Fibroblast of lung (primary cell): ENCODE data around the gene ADCY3. TPM values are rescaled to one million over a fixed set of nuclear protein-coding genes. Genes with fewer than 3 reads are reported as not detected.

Experiments used
- DNase-seq, 2 donors: peaks; one replicate each; pipeline versions ENCODE4 v3.0.0 to v3.0.0-alpha.2; 2010; ENCODE audit warnings: low read depth in 2 of 2
- H2AFZ ChIP-seq: 2 replicates; pipeline ENCODE4 v1.5.1; 2012; ENCODE audit warnings: low read length, control low read depth, inconsistent platforms
- H3K27ac ChIP-seq: 2 replicates; pipeline ENCODE4 v1.5.1; 2011; ENCODE audit warnings: low read length, control low read depth; ENCODE audit not compliant: insufficient read depth
- H3K27me3 ChIP-seq: 2 replicates; pipeline ENCODE4 v1.5.1; 2011; ENCODE audit warnings: mild to moderate bottlenecking, low read length; ENCODE audit not compliant: control insufficient read depth, insufficient read depth
- H3K36me3 ChIP-seq: 2 replicates; pipeline ENCODE4 v1.5.1; 2011; ENCODE audit warnings: low read length; ENCODE audit not compliant: control insufficient read depth, insufficient read depth
- H3K4me1 ChIP-seq: 2 replicates; pipeline ENCODE4 v1.5.1; 2011; ENCODE audit warnings: low read length; ENCODE audit not compliant: control insufficient read depth, insufficient read depth; ENCODE audit errors: extremely low read depth
- H3K4me2 ChIP-seq: 2 replicates; pipeline ENCODE4 v1.5.1; 2011; ENCODE audit warnings: low read length, control low read depth; ENCODE audit not compliant: insufficient read depth; ENCODE audit errors: extremely low read depth
- H3K4me3 ChIP-seq, 4 experiments: fragments of 200-600 bp in 1 of 4; sonication (generic) in 1 of 4; replicated peaks in 1 of 4; 2 replicates each; pipeline ENCODE4 v1.5.1; 2011 to 2016; ENCODE audit warnings: low read length in 4 of 4, low read depth in 3 of 4, mild to moderate bottlenecking in 3 of 4, control low read depth in 2 of 4, inconsistent platforms in 1 of 4, mixed read lengths in 1 of 4; ENCODE audit not compliant: insufficient read depth in 1 of 4; ENCODE audit errors: control extremely low read depth in 1 of 4
- H3K79me2 ChIP-seq: 2 replicates; pipeline ENCODE4 v1.5.1; 2012; ENCODE audit warnings: mild to moderate bottlenecking, low read length, inconsistent platforms; ENCODE audit not compliant: control insufficient read depth, insufficient read depth
- H3K9ac ChIP-seq: 2 replicates; pipeline ENCODE4 v1.5.1; 2011; ENCODE audit warnings: mild to moderate bottlenecking, low read length, control low read depth; ENCODE audit not compliant: insufficient read depth
- H3K9me3 ChIP-seq: 2 replicates; pipeline ENCODE4 v1.5.1; 2012; ENCODE audit warnings: low read depth, low read length; ENCODE audit not compliant: control insufficient read depth, insufficient read depth
- H4K20me1 ChIP-seq: 2 replicates; pipeline ENCODE4 v1.5.1; 2011; ENCODE audit warnings: low read length; ENCODE audit not compliant: control insufficient read depth, insufficient read depth; ENCODE audit errors: extremely low read depth
- EZH2 ChIP-seq: IDR thresholded peaks from 2 replicates; pipeline ENCODE4 v1.5.1; 2012; ENCODE audit warnings: low read length, control low read depth, mild to moderate bottlenecking; ENCODE audit errors: missing control alignments
- polyA plus RNA-seq, 2 donors: library from polyadenylated mRNA; depleted of rRNA in 1 of 2; stranded (reverse) in 1 of 2; unstranded in 1 of 2; fragments of >200 nt; gene quantifications; 2 replicates each; pipeline ENCODE4 v1.2.1, GENCODE V29; 2011 to 2012; ENCODE audit warnings: missing spikeins in 1 of 2
- total RNA-seq: library from RNA; depleted of rRNA; stranded (reverse); fragments of >200 nt; gene quantifications from 2 replicates; pipeline ENCODE4 v1.2.1, GENCODE V29; 2014
- TF ChIP-seq, protein P1 (sequence below), 2 donors: IDR thresholded peaks in 1 of 2; conservative IDR thresholded peaks in 1 of 2; 1 replicate in 1 of 2; 2 replicates in 1 of 2; pipeline ENCODE4 v1.5.1; 2011 to 2012; ENCODE audit warnings: low read length in 2 of 2, control low read depth in 1 of 2, inconsistent platforms in 1 of 2, low read depth in 1 of 2, mild to moderate bottlenecking in 1 of 2

ADCY3 gene
- total and polyA plus RNA-seq, 2 donors (not counting 1 experiment from before 2014, with no cell fraction given) = 33.0 to 90.2 TPM

DNA sequence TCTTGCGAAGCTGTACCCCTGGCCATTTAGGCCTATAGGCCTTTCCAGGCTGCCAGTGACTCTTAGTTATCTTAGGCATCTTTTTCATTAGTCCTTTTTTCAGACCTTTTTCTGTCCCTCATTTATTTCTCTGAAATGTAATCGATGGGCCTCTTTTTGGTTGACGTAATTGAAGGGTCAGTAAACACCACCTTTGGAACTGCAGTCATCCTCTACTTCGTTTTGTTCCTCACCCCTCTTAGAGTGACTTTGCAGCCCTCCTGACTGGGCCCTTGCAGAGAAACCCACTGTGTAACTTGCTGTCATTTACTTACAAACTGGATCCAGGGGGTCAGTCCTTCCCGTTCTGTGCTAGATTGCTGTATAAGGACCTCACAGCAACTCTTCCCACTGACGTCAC is 103.6 kb downstream of the ADCY3 start:
- no peaks in the 10 kb centered on the region for H4K20me1 ChIP-seq
- TF ChIP-seq, protein P1, sequence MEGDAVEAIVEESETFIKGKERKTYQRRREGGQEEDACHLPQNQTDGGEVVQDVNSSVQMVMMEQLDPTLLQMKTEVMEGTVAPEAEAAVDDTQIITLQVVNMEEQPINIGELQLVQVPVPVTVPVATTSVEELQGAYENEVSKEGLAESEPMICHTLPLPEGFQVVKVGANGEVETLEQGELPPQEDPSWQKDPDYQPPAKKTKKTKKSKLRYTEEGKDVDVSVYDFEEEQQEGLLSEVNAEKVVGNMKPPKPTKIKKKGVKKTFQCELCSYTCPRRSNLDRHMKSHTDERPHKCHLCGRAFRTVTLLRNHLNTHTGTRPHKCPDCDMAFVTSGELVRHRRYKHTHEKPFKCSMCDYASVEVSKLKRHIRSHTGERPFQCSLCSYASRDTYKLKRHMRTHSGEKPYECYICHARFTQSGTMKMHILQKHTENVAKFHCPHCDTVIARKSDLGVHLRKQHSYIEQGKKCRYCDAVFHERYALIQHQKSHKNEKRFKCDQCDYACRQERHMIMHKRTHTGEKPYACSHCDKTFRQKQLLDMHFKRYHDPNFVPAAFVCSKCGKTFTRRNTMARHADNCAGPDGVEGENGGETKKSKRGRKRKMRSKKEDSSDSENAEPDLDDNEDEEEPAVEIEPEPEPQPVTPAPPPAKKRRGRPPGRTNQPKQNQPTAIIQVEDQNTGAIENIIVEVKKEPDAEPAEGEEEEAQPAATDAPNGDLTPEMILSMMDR (conservative IDR thresholded peaks at IDR 0.05 in 1 of 2, IDR thresholded peaks at IDR 0.05 in 1 of 2; ENCODE audit: low read depth in 1 of 2, low read length in 2 of 2) = no peak
- TF ChIP-seq EZH2 = no peak
- peaks cover 2% of the 10 kb centered on the region for H3K4me1 ChIP-seq
- no peak overlapping the region for H3K4me2 ChIP-seq
- H3K79me2 ChIP-seq = peaks cover 32% of the 10 kb centered on the region
- H3K27ac ChIP-seq = no peak overlapping the region
- H3K9me3 ChIP-seq = no peaks in the 10 kb centered on the region
- H3K27me3 ChIP-seq = no peaks in the 10 kb centered on the region
- no peak overlapping the region for H3K4me3 ChIP-seq
- H3K36me3 ChIP-seq = peaks cover 16% of the 10 kb centered on the region
- DNase-seq = no peak
- no peak overlapping the region for H2AFZ ChIP-seq
- H3K9ac ChIP-seq = no peak overlapping the region

DNA sequence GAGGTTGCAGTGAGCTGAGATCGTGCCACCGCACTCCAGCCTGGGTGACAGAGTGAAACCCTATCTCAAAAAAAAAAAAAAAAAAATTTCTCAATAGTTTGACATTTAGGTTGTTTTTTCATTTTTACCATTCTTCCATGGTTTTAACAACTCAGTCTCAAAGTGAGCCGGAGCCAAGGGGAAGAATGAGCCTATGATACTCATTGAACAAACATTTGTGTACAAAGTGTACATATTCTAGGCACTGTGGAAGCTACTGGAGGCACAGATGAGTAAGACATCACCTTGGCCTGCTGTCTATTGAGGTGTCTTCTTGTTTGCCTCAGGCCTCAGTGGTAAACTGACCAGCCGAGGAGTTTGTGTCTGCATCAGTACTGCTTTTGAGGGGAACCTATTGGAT is 104.9 kb downstream of the ADCY3 start:
- H3K27ac ChIP-seq = no peak overlapping the region
- TF ChIP-seq, protein P1 (conservative IDR thresholded peaks at IDR 0.05 in 1 of 2, IDR thresholded peaks at IDR 0.05 in 1 of 2; ENCODE audit: low read depth in 1 of 2, low read length in 2 of 2) = no peak
- no peak for TF ChIP-seq EZH2
- no peaks in the 10 kb centered on the region for H3K9me3 ChIP-seq
- H3K4me2 ChIP-seq = no peak overlapping the region
- H4K20me1 ChIP-seq = no peaks in the 10 kb centered on the region
- H3K36me3 ChIP-seq = peaks cover 4% of the 10 kb centered on the region
- no peak overlapping the region for H2AFZ ChIP-seq
- peaks cover 2% of the 10 kb centered on the region for H3K4me1 ChIP-seq
- peaks cover 41% of the 10 kb centered on the region for H3K79me2 ChIP-seq
- no peaks in the 10 kb centered on the region for H3K27me3 ChIP-seq
- H3K4me3 ChIP-seq = no peak overlapping the region
- no peak for DNase-seq
- no peak overlapping the region for H3K9ac ChIP-seq

DNA sequence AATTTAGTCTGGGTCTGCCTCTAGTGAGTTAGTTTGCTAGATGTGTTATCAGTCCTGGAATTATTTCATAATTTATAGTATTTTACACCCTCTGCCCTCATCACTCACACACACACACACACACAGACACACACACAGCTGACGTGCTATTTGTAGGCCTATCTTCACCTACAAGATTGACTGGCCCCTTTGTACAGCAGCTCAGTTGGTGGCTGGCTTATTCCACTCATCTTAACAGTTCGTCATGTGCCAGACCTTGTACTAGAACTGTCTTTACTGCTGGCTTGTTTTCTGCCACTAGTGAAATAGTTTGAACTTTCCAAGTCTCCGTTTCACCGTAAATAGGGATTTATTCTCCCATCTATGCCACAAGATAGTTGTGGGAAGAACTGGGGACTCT is 105.5 kb downstream of the ADCY3 start:
- TF ChIP-seq, protein P1 (conservative IDR thresholded peaks at IDR 0.05 in 1 of 2, IDR thresholded peaks at IDR 0.05 in 1 of 2; ENCODE audit: low read depth in 1 of 2, low read length in 2 of 2) = no peak
- TF ChIP-seq EZH2 = no peak
- no peak overlapping the region for H3K9ac ChIP-seq
- peaks cover 4% of the 10 kb centered on the region for H3K36me3 ChIP-seq
- no peak overlapping the region for H3K4me3 ChIP-seq
- H3K9me3 ChIP-seq = no peaks in the 10 kb centered on the region
- H2AFZ ChIP-seq = no peak overlapping the region
- H3K79me2 ChIP-seq = peaks cover 46% of the 10 kb centered on the region
- H3K27ac ChIP-seq = no peak overlapping the region
- DNase-seq = no peak
- H3K27me3 ChIP-seq = no peaks in the 10 kb centered on the region
- H4K20me1 ChIP-seq = no peaks in the 10 kb centered on the region
- peaks cover 5% of the 10 kb centered on the region for H3K4me1 ChIP-seq
- H3K4me2 ChIP-seq = no peak overlapping the region
